Measurements from ENCODE around the gene NOL4L. TPM values are rescaled to one million over a fixed set of nuclear protein-coding genes. Genes with fewer than 3 reads are reported as not detected.
"Not testable (repeated sequence)": the region's sequence is repeated elsewhere in the genome, so short reads cannot be mapped to it uniquely, and the experiment has no call there.

Gene NOL4L
- total and polyA plus RNA-seq, 7 donors = 0.61 to 2.7 (median 1.3) TPM

- H3K27ac ChIP-seq = no peak overlapping the region
- no peaks in the 10 kb centered on the region for H3K9me3 ChIP-seq
- intact Hi-C loops (cut with DNase I) = no loop called here
- H3K4me1 ChIP-seq = no peaks in the 10 kb centered on the region
- WGBS, 3 donors = 82 to 91% (median 88%) methylated on average over 12 of the region's 12 CpGs
- no peaks in the 10 kb centered on the region for H3K36me3 ChIP-seq (ENCODE audit: insufficient read depth in 1 of 2, low read depth in 1 of 2)
- no peak for TF ChIP-seq CTCF (IDR thresholded peaks at IDR 0.05)
- ATAC-seq (no peak), DNase-seq (peak in 1 of 2 donors; percentile 48)
- no peaks in the 10 kb centered on the region for H3K27me3 ChIP-seq (ENCODE audit: insufficient read depth in 3 of 3, low read length in 2 of 3)
- H3K4me3 ChIP-seq = no peak overlapping the region
These were observed 117.4 kb downstream of the NOL4L start for GRCh38 chr20:32467506-32468312.

GRCh38 chr20:32466739-32467505, 118.2 kb downstream of the NOL4L start:
- Histone ChIP-seq H3K27ac (no peak overlapping the region), H3K4me1 (no peaks in the 10 kb centered on the region)

GRCh38 chr20:32465901-32466675, 119.0 kb downstream of the NOL4L start:
- H3K27me3 ChIP-seq (ENCODE audit: insufficient read depth in 3 of 3, low read length in 2 of 3); H3K36me3 ChIP-seq (ENCODE audit: insufficient read depth in 1 of 2, low read depth in 1 of 2); intact Hi-C loops (cut with DNase I); H3K4me3 ChIP-seq; H3K9me3 ChIP-seq; H3K4me1 ChIP-seq; ATAC-seq: not testable (repeated sequence)
- H3K27ac ChIP-seq = peak overlapping the region; percentile 58
- DNase-seq = peak in 1 of 2 donors; percentile 46
- WGBS, 3 donors = 70 to 79% (median 77%) methylated on average over 15 of the region's 15 CpGs

More at GRCh38 chr20:32466739-32467505, 118.2 kb downstream of the NOL4L start:
- WGBS, 3 donors = 76 to 82% (median 78%) methylated on average over 13 to 16 of the region's 16 CpGs
- intact Hi-C loops (cut with DNase I) = no loop called here
- H3K36me3 ChIP-seq (ENCODE audit: insufficient read depth in 1 of 2, low read depth in 1 of 2) = no peaks in the 10 kb centered on the region
- H3K4me3 ChIP-seq = no peak overlapping the region
- DNase-seq = peak in 1 of 2 donors; percentile 31
- TF ChIP-seq CTCF (IDR thresholded peaks at IDR 0.05) = no peak
- no peak for ATAC-seq
- no peaks in the 10 kb centered on the region for H3K27me3 ChIP-seq (ENCODE audit: insufficient read depth in 3 of 3, low read length in 2 of 3)
- H3K9me3 ChIP-seq = no peaks in the 10 kb centered on the region

GRCh38 chr20:32465092-32465900, 119.8 kb downstream of the NOL4L start:
- 70 to 77% (median 75%) methylated on average over 22 to 24 of the region's 24 CpGs for WGBS, 3 donors
- H3K4me3 ChIP-seq = no peak overlapping the region
- no peaks in the 10 kb centered on the region for H3K36me3 ChIP-seq (ENCODE audit: insufficient read depth in 1 of 2, low read depth in 1 of 2)
- peak; percentile 15 to 49 (median 28) for ATAC-seq
- no peaks in the 10 kb centered on the region for H3K4me1 ChIP-seq
- no peaks in the 10 kb centered on the region for H3K27me3 ChIP-seq (ENCODE audit: insufficient read depth in 3 of 3, low read length in 2 of 3)
- peak overlapping the region; percentile 58 for H3K27ac ChIP-seq
- peak; percentile 68 to 73 for DNase-seq
- intact Hi-C loops (cut with DNase I) = no loop called here
- no peak for TF ChIP-seq CTCF (IDR thresholded peaks at IDR 0.05)
- no peaks in the 10 kb centered on the region for H3K9me3 ChIP-seq
